IPS-NIHi7 (cell line): ENCODE measurements around the gene KCTD11.

Source experiments
- DNase-seq: peaks from one replicate; pipeline ENCODE4 v3.0.0; 2012; ENCODE audit warnings: mixed read lengths; ENCODE audit errors: extremely low spot score

The KCTD11 gene

GRCh38 chr17:7403977-7404736 is 52.2 kb downstream of the KCTD11 start, which contains the start of gene TMEM256:
Gene TMEM256 (minus strand): TSS chr17:7404097. CDS start chr17:7404084, 13 bp downstream.
- DNase-seq: peak; percentile 90
